HG02970 (cell line): ENCODE results near the gene SPNS1.
A peak's percentile ranks its signal among the peaks of the same experiment; 100 is the strongest.
"Not testable (repeated sequence)": the region's sequence is repeated elsewhere in the genome, so short reads cannot be mapped to it uniquely, and the experiment has no call there.

ENCODE experiments used
- ATAC-seq: cut with Tn5 transposase; IDR thresholded peaks from one replicate; pipeline ENCODE4 v1.9.1; 2021; ENCODE audit warnings: mild to moderate bottlenecking, moderate library complexity, moderate number of reproducible peaks; ENCODE audit not compliant: unreplicated experiment, low FRiP score

The SPNS1 gene

GRCh38 chr16:28951410-28951943, 23.1 kb upstream of the SPNS1 start:
- no peak for ATAC-seq

DNA sequence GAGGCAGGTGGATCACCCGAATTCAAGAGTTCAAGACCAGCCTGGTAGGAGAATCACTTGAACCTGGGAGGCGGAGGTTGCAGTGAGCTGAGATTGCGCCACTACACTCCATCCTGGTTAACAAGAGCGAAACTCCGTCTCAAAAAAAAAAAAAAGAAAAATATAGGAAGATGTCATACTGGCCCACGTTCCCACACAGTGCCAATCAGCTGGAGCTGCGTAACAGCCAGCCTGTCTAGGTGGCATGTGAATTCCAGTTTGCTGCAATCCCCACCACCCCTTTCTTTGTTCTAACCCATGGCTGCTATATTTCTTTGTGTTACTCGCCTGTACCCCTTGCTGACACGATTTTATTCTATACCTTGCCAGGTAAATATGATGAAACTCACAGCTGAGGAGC, 16.4 kb upstream of the SPNS1 start:
- no peak for ATAC-seq

GRCh38 chr16:28958836-28959235, 15.7 kb upstream of the SPNS1 start:
- no peak for ATAC-seq

- ATAC-seq: no peak
These were observed 10.5 kb upstream of the SPNS1 start for GRCh38 chr16:28964072-28964471.

DNA sequence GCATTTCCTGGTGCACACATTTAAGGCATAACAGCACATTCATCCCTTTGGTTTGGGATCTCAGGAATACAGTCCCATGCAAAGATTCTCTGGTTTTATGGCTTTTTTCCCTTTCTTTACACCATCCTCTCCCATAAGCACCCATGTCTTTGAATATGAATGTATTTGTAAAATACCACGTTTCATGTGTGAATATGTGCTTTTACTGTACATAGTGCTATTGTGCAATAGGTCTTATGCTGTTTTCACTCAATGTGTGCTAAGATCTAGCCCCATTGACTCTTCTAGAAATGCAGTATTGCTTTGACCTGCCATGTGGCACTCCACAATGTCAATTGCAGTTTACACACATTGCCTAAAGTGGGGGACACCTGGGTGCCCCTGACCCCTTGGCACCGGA, 10.1 kb upstream of the SPNS1 start:
- ATAC-seq: no peak

- no peak for ATAC-seq
These were observed 7.4 kb upstream of the SPNS1 start for GRCh38 chr16:28967156-28967555.

DNA sequence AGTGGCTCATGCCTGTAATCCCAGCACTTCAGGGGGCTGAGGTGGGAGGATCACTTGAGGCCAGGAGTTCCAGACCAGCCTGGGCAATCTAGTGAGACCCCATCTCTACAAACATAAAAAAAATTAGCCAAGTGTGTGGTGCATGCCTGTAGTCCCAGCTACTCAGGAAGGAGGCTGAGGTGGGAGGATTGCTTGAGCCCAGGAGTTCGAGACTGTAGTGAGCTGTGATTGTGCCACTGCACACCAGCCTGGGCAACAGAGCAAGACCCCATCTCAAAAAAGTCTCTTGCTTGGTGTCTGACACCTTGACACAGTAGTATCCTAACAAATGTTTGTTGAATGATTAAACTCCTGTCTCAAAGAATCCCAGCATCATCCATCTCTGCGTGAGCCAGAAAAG, 4.9 kb upstream of the SPNS1 start:
- not testable (repeated sequence) for ATAC-seq

DNA sequence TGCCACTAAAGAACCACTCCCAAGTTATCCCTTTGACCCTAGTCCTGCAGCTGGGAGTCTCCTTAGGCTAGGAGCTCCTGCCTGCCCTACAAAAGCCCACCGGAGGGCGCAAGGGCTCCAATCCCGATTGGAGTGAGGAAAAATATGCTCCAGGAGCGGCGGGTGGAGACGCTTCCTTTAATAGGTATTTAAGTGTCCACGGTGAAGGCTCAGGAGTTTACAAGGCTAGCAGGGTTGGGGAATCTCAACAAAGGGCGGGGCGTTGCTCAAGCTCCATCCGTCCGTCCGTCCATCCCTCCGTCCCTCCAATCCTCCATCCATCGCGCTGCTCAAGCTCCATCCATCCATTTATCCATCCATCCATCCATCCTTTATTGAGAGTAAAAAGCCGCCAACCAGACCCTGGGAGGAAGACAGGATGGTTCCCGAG, 556 bp upstream of the SPNS1 start:
- peak; percentile 6 for ATAC-seq

GRCh38 chr16:28975158-28975599, 601 bp downstream of the SPNS1 start:
- ATAC-seq: no peak

- ATAC-seq: no peak
These were observed 3.4 kb downstream of the SPNS1 start for GRCh38 chr16:28977703-28978662.

- ATAC-seq: not testable (repeated sequence)
These were observed 5.8 kb downstream of the SPNS1 start for GRCh38 chr16:28980330-28980729.

GRCh38 chr16:28980929-28981328, 6.4 kb downstream of the SPNS1 start:
- no peak for ATAC-seq

DNA sequence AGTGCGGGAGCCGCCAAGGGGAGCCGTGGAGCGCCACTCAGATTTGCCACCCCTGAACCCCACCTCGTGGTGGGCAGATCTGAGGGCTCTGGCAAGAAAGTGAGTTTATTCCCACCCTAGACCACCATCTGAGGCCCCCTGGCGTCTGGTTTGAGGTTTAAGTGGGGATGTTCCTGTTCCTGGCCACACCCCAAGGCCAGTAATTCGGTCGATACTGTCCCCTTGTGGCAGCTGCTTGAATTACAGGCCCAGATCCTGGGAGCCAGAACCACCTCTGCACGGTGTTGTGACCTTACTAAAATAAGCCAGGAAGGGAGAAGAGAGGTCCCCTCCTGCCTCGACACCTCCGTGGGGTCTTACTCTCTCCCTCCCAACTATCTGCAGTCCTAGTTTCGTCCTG, 6.9 kb downstream of the SPNS1 start:
- no peak for ATAC-seq

- no peak for ATAC-seq
These were observed 7.8 kb downstream of the SPNS1 start for GRCh38 chr16:28982418-28982817.

GRCh38 chr16:28982949-28983348, 8.4 kb downstream of the SPNS1 start:
- no peak for ATAC-seq

- no peak for ATAC-seq
These were observed 9.1 kb downstream of the SPNS1 start for GRCh38 chr16:28983644-28984043.

- no peak for ATAC-seq
These were observed 9.5 kb downstream of the SPNS1 start for GRCh38 chr16:28984091-28984490.

DNA sequence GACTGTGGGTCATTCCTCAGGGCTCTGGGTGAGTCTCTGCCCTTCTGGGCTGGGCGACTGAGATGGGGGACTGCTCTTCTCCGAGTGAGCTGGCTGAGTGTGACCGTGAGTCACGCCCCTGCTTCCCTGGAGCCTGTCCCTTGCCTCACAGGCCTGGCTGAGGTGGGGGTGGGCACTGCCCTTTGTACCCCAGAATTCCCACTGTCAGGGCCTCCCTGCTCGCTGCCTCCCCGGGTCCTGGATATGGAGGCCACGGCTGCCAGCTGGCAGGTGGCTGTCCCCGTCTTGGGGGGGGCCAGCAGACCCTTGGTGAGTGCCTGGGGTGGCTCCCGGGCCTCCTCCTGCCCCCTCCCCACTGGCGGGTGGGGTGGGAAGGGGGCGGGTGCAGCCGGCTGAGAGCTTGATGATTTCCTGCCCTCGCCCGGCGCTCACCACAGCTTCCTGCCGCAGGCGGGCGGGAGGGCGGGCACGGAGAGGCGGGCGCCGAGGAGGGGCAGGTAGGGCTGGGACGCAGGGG, 10.1 kb downstream of the SPNS1 start, which contains the start of gene LAT:
LAT (plus strand) TSS at position 434 of the 517 bp plus-strand sequence. CDS start 366 bp downstream, outside the sequence.
- no peak for ATAC-seq

DNA sequence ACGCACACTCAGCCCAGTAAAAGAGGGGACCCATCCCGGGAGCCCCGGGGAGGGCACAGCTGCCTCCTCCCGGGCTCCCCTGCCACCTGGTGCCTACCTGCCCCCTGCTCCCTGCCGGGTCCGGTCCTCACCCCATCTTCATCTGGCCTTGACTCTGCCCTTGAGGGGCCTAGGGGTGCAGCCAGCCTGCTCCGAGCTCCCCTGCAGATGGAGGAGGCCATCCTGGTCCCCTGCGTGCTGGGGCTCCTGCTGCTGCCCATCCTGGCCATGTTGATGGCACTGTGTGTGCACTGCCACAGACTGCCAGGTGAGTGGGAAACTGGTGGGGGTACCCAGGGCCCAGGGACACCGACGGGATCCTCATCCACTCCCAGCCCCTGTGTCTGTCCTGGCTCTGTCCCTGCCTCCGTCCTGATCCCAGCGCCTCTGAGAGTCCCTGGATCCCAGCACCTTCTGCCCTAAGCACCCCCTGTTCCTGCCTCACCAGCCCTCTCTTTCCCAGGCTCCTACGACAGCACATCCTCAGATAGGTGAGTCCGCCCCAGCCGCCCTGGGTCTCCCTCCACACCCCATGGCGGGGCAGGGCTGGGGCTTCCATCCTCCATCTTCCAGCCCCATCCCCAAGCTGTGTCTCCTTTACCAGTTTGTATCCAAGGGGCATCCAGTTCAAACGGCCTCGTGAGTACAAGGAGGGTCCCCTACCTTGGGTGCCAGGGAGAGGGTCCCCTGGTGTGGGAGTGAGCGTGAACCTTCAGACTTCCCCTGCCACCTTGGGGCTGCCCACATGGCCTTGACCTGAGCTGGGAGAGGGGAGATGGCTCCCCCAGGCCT, 10.8 kb downstream of the SPNS1 start:
- no peak for ATAC-seq

- ATAC-seq: no peak
These were observed 11.5 kb downstream of the SPNS1 start for GRCh38 chr16:28986046-28986445.

DNA sequence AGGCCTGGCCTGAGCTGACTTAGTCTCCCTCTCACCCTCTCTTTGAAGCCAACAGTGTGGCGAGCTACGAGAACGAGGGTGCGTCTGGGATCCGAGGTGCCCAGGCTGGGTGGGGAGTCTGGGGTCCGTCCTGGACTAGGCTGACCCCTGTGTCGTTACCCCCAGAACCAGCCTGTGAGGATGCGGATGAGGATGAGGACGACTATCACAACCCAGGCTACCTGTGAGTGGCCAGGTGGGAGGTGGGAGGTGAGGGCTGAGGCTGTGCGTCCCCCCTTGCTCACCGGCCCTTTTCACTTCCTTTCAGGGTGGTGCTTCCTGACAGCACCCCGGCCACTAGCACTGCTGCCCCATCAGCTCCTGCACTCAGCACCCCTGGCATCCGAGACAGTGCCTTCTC, 11.9 kb downstream of the SPNS1 start:
- ATAC-seq: no peak
